HG03159 (cell line): ENCODE measurements around the gene FAXDC2.
A peak's percentile ranks its signal among the peaks of the same experiment; 100 is the strongest.
"Not testable (repeated sequence)": the region's sequence is repeated elsewhere in the genome, so short reads cannot be mapped to it uniquely, and the experiment has no call there.

ENCODE experiments used
- ATAC-seq: cut with Tn5 transposase; IDR thresholded peaks from one replicate; pipeline ENCODE4 v1.9.1; 2021; ENCODE audit warnings: mild to moderate bottlenecking, moderate library complexity; ENCODE audit not compliant: unreplicated experiment

Gene FAXDC2

DNA sequence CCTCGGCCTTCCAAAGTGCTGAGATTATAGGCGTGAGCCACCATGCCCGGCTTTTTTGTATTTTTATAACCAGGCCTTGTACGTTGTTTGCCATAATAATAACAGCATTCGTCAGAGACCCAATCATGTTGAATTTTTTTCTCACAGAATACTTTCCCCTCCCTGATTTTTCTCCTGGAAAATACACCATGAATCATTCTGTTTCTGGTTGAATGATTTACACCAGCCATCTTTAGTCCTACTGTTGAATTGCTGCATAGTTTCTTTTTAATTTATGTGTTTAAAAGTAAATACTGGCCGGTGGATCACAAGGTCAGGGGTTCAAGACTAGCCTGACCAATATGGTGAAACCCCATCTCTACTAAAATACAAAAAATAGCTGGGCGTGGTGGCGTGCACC is 11.5 kb upstream of the FAXDC2 start:
- no peak for ATAC-seq

DNA sequence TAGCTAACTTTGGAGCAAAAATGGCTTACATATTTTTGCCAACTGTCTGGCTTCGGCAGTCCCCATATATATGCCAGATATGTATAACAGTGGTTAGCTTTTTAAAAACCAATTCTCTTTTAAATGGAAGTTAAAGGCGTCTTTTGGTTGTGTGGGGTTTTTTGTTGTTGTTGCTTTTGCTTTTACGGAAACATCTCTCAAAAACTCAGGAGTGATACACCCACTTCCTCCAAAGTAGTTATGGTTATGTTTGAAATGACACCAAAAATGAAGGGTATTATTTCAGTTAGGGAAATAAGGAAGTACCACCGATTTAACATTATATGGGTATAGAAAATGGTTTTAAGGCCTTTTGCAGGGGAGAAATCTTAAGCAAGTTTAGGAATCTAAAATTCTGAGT is 10.4 kb upstream of the FAXDC2 start:
- ATAC-seq, result no peak

DNA sequence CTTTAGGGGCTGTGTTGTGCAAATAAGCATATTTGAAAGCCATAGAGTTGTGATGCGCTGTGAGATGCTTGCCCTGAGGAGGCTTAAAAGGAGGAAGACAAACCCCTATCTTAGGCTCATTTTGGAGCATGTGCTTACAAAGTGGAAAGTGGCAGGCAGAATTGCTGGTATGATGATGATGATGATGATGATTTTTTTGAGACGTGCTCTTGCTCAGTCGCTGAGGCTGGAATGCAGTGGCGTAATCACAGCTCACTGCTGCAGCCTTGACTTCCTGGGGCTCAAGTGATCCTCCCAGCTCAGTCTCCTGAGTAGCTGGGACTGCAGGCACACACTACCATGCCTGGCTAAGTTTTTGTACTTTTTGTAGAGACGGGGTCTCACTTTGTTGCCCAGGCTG is 9.7 kb upstream of the FAXDC2 start:
- no peak for ATAC-seq

DNA sequence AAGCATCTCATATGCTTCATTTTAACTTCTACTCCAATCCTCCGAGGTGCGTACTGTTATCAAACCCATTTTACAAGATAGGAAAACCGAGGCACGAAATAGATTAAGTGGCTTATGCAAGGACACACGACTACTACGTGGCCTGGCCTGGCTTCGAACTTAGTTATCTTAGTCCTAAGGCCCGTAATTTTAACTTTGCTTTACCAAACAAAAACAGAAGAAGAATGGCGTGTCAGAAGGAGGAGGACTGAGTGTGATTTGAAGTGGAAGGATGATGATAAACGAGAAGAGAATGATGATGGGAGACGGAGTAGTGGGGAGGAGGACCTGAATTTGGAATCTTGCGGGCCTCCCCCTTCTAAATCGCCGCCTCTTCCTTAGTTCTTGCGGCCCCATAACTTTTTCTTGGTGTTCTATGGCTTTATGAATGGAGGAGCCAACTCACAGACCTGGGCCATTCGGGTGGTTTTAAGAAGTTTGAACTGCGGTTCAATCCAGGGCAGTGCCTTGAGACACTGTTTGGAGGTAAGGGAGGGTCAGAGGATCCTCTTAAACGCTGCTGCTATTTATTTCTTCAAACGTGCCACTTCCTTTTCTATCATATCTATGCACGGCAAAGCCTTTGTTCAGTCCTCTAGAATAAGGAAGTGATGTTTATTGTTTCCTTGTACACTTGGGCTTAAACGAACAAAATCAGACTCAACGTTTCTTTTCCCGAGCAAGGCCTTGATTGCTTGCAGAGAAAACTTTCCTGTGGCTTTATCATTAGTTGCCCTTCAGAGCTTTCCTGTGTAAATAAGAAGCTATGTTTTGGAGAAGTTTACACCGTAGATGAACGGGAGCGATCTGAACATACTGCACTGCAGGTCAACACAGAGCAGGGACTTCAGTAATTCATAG is 8.8 kb upstream of the FAXDC2 start:
- ATAC-seq, result peak; percentile 22

DNA sequence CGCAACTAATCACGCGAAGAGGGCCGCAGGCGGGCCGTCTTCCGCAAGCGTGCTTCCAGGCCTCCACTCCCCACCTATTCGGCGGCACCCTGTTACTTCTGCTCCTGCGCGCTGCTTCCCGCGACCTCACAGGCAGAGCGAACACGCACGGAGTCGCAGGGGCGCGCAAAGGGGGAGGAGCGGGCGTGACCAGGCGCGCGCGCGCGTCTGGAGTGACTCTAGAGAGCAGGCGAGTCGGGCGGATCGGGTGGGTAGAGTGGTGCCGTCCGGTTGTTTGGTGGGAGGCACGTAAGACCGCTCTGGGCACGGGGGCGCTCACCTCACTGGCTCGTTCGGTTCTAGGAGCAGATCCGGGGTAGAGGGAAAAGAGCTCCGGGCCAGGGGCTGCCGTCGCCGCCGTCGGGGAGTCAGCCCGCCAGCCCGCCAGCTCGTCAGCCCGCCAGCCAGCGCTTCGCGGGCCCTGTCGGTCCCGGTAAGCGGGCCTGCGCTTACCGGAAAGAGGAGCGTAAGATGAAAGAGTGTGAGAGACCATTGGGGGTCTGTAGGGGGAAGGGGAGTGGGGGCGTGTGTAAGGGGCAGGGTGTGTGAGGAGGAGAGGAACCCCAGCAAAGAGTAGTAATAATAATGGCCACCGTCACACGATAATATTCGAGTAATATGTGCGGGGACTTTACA is 8.0 kb upstream of the FAXDC2 start, which contains the start of gene CNOT8:
Gene CNOT8, plus strand, starts transcription at position 331 of the 675 bp plus-strand sequence. CDS start 4,652 bp downstream, outside the sequence.
- ATAC-seq, result peak; percentile 76

DNA sequence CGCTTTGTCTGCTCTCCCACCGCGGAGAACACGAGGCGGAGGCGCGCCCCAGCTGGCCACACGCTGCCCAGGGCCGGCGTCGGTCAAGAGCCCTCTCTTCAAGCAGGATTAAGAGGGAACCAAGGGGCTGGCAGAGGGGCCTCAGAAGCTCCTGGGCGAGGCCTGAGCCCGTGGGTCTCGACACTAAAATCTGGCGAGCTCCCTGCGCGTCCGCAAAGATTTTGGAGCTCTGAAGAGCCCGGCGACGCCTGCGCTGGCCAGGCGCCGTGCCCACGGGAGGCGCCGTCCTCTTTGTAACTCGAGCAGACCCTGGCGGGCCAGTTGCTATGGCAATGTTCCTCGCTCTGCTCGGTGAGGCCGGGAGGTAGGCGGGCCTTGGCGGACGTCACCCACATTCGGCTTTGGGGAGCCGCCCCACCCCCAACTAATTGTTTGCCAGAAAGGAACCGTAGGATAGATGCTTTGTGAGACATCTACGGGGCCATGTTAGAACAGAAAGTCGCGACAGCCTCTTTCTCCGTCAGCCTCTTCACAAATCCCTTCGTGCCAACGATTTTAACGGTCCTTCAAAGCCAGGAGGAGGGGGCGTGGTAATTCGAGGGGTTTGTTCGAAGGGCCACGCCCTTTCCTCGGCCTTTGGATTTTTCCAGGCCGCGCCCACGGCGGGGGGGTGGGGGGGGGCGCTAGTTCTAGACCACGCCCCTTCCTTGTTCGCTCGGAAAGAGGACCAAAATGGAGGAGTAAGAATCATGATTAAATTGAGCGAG is 7.3 kb upstream of the FAXDC2 start:
- ATAC-seq, result peak; percentile 56

DNA sequence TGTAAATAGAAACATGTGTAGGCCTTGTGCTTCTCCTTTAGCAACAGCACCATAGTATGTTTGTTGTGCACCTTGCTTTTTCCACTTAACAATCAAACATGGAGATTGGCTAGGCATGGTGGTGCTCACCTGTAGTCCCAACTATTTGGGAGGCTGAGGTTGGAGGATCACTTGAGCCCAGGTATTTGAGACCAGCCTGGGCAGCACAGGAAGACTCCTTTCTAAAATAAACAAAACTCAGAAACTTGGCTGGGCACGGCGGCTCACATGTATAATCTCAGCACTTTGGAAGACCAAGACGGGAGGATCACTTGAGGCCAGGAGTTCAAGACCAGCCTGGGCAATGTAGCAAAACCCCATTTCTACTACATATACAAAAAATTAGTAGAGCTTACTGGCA is 948 bp upstream of the FAXDC2 start:
- no peak for ATAC-seq

DNA sequence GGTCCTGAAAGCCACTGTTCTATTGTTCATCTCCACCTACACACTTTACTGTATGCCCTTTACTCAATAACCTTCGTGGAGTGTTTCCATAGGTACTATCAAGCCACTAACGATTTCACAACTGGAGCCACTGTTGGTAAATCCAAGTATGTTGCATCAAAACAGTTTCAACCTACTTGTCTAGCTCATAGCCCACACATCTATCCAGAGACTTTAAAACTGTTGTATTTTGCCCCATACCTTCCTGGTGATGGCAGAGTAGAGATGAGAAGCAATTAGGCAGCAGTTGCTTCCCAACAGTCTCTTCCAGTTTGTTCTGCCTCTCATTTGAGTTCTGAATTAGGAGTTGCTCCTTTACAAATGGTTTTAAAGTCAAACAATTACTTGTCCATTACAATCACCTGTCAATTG is 607 bp downstream of the FAXDC2 start:
- no peak for ATAC-seq

DNA sequence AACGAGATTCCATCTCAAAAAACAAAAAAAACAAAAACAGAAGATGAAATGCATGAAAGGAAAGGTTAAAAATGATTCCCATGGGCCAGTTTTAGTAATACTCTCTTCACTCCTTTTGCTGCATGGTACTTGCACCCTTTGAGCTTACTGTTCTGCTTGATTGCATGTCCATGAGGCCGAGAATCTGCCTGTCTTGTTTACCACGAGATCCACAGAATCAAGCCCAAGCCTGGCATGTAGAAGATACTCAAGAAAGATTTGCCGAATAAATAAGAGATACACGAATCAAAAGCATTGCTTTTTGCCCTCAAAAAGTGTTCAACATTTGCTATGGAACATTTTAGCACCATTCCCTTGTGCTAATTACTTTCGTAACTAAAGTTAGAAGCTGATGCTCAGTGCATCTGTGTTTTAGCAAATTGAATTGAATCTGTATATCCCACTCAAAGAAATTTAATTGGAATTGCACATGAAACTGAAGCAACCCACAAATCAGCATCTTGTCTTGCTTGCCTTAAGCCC is 1.1 kb downstream of the FAXDC2 start:
- ATAC-seq, result no peak

DNA sequence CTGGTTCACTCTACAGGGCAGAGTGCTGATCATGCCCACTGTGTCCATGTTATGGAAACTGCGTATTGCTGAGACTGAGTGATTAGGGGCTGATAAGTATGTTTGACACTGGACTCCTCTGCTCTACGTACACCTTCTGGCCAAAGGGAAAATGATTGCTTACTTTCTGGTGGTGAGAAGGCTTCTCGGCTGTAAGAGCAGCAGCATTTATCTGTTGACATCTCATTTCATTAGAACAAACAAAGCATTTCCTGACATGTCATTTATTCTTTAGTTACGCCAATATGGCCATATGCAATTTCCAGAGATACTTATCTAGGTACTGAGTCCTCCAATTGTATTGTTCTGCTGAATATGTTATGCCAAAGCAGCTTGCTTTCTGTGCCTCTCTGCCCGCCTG is 5.6 kb downstream of the FAXDC2 start:
- no peak for ATAC-seq

DNA sequence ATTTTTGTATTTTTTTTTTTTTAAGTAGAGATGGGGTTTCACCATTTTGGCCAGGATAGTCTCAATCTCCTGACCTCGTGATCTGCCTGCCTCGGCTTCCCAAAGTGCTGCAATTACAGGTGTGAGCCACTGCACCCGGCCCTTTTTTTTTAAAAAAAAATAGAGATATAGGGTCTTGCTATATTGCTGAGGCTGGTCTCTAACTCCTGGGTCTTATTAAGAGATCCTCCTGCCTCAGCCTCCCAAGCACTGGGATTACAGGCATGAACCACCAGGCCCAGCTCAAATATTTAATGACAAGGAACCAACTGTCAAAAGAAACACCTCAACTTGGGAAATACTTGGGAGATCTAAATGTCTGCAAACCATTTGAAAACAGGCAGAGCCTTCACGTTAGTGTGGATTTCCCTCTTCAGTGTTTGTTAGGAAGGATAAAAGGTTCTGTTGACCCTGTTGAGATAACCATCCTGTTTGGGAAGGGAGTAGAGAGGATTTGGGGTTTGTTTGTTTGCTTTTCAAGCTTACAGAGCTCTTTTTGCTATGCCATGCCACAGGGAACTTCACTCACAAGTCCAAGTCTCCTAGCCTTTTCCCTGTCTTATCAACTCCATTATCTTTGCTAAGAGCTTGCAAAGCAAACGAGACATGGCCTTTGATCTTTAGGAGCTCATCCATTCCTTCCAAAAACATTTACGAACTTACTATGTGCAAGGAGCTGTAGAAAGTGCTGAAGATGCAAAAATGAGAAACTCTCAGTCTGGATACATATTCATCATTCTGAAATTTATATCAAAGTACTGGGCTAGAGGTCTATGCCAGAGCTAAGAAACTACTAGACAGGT is 7.5 kb downstream of the FAXDC2 start:
- ATAC-seq, result no peak

DNA sequence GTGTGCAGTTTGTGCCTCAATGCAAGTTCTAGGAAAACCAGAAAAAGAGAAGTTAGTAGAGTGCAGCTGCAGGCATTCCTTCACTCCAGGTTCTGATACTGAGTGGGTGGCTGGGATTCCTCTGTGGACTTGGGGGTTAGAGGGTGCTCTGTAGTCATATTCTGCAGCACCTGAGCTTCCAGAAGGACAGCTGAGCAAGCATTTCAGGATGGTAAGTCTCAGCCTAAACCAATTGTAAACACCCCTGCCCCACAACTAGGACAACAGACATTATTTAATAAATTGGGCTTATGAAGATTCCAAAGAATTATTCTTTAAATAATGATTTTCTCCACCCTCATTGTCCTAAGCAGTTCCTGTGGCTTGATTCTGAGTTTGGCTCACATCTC is 9.1 kb downstream of the FAXDC2 start:
- ATAC-seq, result no peak

DNA sequence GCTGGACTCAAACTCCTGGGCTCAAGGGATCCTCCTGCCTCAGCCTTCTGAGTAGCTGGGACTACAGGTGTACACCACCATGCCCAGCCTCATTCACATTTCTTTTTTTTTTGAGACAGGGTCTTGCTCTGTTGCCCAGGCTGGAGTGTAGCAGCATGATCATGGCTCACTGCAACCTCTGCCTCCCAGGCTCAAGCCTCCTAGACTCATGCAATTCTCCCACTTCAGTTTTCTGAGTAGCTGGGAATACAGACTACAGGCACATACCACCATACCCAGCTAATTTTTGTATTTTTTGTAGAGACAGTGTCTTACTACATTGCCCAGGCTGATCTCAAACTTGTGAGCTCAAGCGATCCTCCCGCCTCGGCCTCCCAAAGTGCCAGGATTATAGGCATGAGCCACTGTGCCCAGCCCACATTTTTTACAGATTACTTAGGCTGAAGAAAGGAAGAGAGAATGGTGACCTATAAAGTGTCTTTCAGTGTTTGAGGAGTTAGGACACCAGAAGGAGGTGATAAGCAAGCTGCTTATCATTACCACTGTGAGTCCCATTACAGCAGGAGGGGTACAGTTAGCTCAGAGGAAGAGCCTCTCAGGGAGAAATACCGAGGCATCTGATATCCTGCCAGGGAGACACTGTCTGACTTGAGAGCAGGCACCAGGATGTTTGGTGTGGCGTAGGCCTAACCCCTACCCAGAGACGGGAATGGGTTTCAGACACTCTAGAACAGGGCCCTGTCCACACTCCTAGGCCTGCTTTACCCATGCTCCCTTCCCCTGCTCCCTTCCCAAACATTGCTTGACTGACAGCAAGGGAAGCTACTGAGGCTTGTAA is 9.7 kb downstream of the FAXDC2 start:
- no peak for ATAC-seq

DNA sequence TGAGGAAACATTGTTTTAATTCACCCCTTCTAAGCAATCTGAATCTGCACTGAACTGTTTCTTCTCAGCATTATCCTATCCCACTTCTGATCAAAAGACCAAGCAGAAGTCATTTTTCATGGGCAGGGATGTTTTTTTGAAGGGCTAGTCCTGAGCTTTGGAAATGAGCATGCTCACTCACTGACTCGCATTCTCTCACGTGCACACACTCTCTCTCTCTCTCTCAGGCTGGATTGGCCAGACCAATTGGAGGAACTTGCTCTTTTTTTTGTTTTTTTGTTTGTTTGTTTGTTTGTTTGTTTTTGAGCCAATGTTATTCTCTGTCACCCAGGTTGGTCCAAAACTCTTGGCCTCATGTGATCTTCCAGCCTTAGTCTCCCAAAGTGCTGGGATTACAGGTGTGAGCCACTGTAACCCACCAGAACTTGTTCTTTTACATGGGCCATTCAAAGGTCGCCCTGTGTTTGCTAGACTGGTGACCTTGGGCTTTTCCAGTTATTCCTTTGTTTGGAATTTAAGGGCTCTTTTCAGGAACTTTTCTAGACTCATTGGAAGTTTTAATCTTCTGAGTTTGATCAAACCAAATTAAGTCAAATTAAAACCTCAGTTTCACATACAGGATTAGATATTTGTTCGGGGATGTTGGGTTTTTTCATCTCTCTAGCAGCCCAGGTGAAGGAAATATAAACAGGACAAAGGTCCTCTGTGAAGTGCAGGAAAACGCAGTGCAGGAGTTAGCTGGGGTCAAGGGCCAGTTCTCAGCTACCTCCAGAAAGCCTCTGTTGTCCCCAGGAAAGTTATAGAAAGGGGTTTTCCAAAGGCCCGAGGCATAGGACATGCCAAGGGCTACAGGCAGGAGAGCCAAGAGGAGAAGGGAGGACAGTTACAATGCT is 13.1 kb downstream of the FAXDC2 start:
- ATAC-seq, result no peak

DNA sequence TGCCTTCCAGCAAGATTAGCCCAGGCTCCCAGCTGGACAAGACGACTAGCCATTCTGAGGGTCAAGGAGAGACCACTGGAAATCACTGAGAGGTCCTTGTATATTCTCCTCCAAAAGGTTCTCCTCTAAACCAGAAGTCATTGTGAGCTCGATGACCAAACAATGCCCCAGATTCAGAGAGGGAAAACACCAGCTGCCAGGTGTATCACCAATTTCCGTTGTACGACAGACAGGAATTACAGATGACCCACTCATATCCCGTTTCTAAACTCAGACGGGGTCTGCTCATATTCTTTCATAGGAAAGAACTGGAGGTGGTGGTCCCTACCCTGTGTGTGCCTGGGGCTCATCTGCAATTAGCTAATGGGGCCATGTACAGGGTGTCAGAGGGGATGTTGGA is 14.2 kb downstream of the FAXDC2 start:
- no peak for ATAC-seq

DNA sequence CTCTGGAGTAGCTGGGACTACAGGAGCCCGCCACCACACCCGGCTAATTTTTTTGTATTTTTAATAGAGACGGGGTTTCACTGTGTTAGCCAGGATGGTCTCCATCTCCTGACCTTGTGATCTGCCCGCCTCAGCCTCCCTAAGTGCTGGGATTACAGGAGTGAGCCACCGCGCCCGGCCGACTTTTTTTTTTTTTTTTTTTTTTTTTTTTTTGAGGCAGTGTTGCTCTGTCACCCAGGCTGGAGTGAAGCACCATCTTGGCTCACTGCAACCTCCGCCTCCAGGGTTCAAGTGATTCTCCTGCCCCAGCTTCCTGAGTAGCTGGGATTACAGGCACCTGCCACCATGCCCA is 14.7 kb downstream of the FAXDC2 start:
- not testable (repeated sequence) for ATAC-seq

DNA sequence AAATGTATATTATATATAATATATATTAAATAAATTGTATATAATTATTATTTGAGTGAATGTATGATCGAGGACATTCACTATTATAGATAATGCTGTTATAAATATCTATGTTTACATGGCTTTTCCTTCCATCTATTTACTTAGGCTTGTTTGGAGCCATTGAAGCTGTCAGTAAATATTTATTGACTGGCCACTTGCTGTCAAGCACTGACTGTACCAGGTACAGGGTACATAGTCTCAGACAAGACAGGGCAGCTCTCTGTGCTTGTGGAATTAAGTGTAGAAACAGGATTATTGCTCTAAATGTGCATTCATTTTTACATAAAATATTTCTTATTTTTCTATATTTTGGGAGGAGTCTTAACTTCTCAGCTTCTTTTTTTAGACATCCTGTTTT is 16.4 kb downstream of the FAXDC2 start:
- no peak for ATAC-seq

DNA sequence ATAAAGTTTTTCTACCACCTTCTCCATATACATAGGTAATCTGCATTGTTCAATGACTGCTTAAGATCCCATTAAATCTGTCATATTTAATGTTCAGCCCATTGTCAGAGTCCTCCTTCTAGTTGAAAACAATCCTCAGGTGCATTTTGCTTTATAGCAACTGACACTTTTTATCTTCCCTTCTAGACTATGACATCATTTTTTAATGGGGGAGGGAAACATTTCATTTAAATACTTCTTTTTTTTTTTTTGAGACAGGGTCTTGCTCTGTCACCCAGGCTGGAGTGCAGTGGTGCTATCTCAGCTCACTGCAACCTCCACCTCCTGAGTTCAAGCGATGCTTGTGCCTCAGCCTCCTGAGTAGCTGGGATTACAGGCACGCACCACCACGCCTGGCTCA is 17.6 kb downstream of the FAXDC2 start:
- not testable (repeated sequence) for ATAC-seq

DNA sequence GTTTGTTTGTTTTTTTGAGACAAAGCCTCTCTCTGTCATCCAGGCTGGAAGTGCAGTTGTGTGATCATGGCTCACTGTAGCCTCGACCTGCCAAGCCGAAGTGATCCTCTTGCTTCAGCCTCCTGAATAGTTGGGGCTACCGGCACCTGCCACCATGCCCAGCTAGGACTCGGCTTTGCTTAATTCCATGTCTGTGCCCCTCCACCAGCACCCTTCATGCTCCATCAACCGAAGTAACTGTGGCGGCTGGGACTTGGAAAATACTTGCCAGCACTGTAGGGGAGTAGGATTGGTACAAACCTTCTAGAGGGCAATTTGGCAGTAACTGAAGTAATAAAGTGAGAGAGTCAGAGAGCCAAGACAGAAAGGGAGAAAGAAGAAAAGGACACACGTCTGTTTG is 19.0 kb downstream of the FAXDC2 start:
- ATAC-seq, result no peak
